ENCODE data around the gene GTF2A2. TPM values are rescaled to one million over a fixed set of nuclear protein-coding genes. Genes with fewer than 3 reads are reported as not detected.

The GTF2A2 gene
- polyA plus RNA-seq, 1 donor from 2014 or later: 171 TPM

DNA sequence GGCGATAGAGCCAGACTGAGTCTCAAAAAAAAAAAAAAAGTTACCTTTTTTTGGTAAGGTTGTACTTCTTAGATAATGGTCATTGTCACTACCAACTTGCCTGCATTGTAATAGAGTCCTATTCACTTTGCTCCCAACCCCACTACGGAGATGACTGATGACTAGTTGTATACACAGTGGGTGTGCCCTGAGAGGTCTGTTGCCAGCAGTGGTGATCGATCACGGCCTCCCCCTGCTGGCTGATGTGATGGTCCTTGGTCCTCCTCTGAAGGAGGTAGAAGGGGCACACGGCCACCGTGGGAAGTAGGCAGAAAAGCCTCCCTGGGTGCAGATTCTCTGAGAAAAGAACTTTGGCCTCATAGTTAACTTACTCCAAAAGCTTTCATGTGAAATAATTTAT lies 35.0 kb downstream of the GTF2A2 start:
- Histone ChIP-seq H4K20me1 (ENCODE audit: insufficient read depth) (no peaks in the 10 kb centered on the region), H3K9me2 (ENCODE audit: insufficient read depth, low read length) (no peaks in the 10 kb centered on the region), H3K9ac (ENCODE audit: low read length) (no peak overlapping the region), H2AFZ (ENCODE audit: low read depth, low read length) (no peak overlapping the region), H3K27me3 (ENCODE audit: insufficient read depth, low read depth, low read length) (no peaks in the 10 kb centered on the region), H3K27ac (ENCODE audit: low read length) (no peak overlapping the region), H3K9me3 (ENCODE audit: low read length) (no peaks in the 10 kb centered on the region), H3F3A (ENCODE audit: insufficient read depth, low read length, poor library complexity, severe bottlenecking) (no peaks in the 10 kb centered on the region), H3K36me3 (ENCODE audit: insufficient read depth, low read length) (no peaks in the 10 kb centered on the region), H3K4me2 (ENCODE audit: low read length) (no peak overlapping the region), H3K79me2 (replicated peaks; ENCODE audit: insufficient read depth, low read length) (no peaks in the 10 kb centered on the region), H3K4me3 (ENCODE audit: low read length) (no peak overlapping the region)
- no peak for TF ChIP-seq REST (IDR thresholded peaks at IDR 0.05; ENCODE audit: borderline replicate concordance)
- no peak for TF ChIP-seq POLR2AphosphoS5 (IDR thresholded peaks at IDR 0.05)
- TF ChIP-seq TAF1 (IDR thresholded peaks at IDR 0.05; ENCODE audit: low read depth): no peak
- TF ChIP-seq SMC3 (conservative IDR thresholded peaks at IDR 0.05; ENCODE audit: poor library complexity): no peak
- TF ChIP-seq RAD21 (conservative IDR thresholded peaks at IDR 0.05): no peak
- TF ChIP-seq CTCF (IDR thresholded peaks at IDR 0.05; ENCODE audit: poor library complexity, severe bottlenecking): no peak
- no peak for TF ChIP-seq MXI1 (conservative IDR thresholded peaks at IDR 0.05; ENCODE audit: poor library complexity, severe bottlenecking)
- no peak for TF ChIP-seq EP300 (conservative IDR thresholded peaks at IDR 0.05; ENCODE audit: poor library complexity, severe bottlenecking)
- no peak for TF ChIP-seq EZH2 (IDR thresholded peaks at IDR 0.05; ENCODE audit: borderline replicate concordance, insufficient read depth, low read length, poor library complexity, severe bottlenecking)

GRCh38 chr15:59618406-59618805 lies 38.9 kb downstream of the GTF2A2 start:
- H3K27ac ChIP-seq (ENCODE audit: low read length): no peak overlapping the region
- H3F3A ChIP-seq (ENCODE audit: insufficient read depth, low read length, poor library complexity, severe bottlenecking): no peaks in the 10 kb centered on the region
- H2AFZ ChIP-seq (ENCODE audit: low read depth, low read length): no peak overlapping the region
- no peak overlapping the region for H3K9ac ChIP-seq (ENCODE audit: low read length)
- H3K27me3 ChIP-seq (ENCODE audit: insufficient read depth, low read depth, low read length): no peaks in the 10 kb centered on the region
- H3K79me2 ChIP-seq (replicated peaks; ENCODE audit: insufficient read depth, low read length): no peaks in the 10 kb centered on the region
- no peaks in the 10 kb centered on the region for H3K36me3 ChIP-seq (ENCODE audit: insufficient read depth, low read length)
- no peaks in the 10 kb centered on the region for H3K9me3 ChIP-seq (ENCODE audit: low read length)
- TF ChIP-seq REST (IDR thresholded peaks at IDR 0.05; ENCODE audit: borderline replicate concordance) (no peak), RAD21 (conservative IDR thresholded peaks at IDR 0.05) (no peak), POLR2AphosphoS5 (IDR thresholded peaks at IDR 0.05) (no peak), CTCF (IDR thresholded peaks at IDR 0.05; ENCODE audit: poor library complexity, severe bottlenecking) (no peak), EZH2 (IDR thresholded peaks at IDR 0.05; ENCODE audit: borderline replicate concordance, insufficient read depth, low read length, poor library complexity, severe bottlenecking) (no peak), SMC3 (conservative IDR thresholded peaks at IDR 0.05; ENCODE audit: poor library complexity) (no peak)
- H4K20me1 ChIP-seq (ENCODE audit: insufficient read depth): no peaks in the 10 kb centered on the region
- H3K4me3 ChIP-seq (ENCODE audit: low read length): no peak overlapping the region
- H3K9me2 ChIP-seq (ENCODE audit: insufficient read depth, low read length): no peaks in the 10 kb centered on the region
- H3K4me2 ChIP-seq (ENCODE audit: low read length): no peak overlapping the region

Data from neural cell (in vitro differentiated cells).